GM19239 (cell line): Measurements from ENCODE around the gene DIPK1A.
A peak's percentile ranks its signal among the peaks of the same experiment; 100 is the strongest.

ENCODE experiments used
- DNase-seq: peaks from one replicate; pipeline ENCODE4 v3.0.0; 2011; ENCODE audit warnings: low spot score; ENCODE audit not compliant: insufficient read length
- FAIRE-seq: peaks from 2 replicates; lab custom pipeline; 2011; peaks lifted over from hg19 to GRCh38; lab: Jason Lieb, UNC

The DIPK1A gene

DNA sequence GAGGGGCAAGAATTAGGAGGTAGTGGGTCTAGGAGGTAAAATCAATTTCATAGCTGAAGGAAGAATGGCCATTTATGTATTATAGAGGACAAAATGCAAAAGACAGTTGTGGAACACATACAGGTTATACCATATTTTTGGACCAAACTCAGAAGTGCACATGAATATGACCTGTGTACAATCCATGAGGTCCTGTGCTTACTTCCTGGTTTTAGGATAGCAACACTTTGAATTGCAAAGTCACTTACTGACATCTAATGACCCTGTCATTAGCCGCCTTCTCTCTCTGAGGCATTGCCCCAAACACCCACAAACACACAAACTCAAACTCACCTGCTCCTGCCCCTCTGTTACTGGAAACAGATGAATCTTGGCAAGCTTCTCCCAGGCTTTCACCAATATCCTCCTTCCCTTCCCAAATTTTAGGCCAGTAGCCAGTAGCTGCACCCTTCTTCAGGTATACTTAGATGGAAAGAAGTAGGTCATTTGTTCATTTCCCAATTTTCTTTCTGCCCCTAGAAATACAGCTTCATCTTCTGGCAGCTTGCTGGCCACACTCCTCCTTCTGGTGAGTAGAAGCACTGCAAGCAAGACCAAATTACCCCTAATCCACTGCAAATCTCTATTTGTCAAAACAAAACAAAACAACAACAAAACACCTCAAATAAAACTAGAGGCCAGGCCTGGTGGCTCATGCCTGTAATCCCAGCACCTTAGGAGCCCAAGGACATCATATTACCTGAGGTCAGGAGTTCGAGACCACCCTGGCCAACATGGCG lies 143.1 kb downstream of the DIPK1A start:
- FAIRE-seq (peak; percentile 76), DNase-seq (peak; percentile 43)

DNA sequence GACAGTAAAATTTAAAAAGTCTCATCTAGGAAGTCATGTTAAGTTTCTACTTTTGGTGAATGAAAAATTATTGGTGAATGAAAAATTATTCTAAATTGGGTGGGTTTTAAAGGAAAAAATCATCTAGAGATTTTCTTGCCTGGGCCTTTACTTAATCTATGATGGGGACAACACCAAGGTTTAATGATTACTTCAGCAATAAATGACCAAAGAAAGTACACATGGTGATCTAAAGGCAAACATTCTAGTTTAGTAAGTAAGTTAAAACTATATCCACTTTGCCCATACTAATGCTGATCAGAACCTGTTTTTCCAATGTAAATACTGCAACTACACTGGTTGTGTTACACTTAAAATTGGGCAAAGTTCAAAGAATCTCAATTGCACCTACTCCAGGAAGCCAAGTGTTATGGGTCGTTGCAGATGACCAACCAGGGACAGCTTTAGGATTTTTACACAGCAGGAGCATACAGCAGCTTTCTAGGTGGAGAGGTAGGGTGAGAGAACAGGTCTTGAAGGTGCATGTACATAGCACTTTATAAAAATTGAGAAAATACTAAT lies 144.0 kb downstream of the DIPK1A start:
- no peak for DNase-seq
- FAIRE-seq = no peak

DNA sequence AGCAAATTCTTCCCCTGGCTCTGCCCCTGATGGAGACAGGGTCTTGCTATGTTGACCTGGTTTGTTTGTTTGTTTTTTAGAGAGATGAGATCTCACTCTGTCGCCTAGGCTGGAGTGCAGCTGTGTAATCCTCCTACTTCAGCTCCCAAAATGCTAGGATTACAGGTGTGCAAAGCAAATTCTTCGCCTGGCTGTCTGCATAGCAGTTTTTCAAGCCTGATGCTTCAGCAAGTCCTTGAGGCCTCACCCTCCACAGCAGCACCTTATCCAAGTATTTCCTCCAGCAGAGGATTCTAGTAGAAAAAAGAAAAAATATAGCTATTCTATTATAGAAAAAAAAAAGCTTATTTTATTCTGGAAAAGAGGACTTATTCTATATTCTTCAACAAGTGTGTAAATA lies 144.5 kb downstream of the DIPK1A start:
- FAIRE-seq (no peak), DNase-seq (no peak)

DNA sequence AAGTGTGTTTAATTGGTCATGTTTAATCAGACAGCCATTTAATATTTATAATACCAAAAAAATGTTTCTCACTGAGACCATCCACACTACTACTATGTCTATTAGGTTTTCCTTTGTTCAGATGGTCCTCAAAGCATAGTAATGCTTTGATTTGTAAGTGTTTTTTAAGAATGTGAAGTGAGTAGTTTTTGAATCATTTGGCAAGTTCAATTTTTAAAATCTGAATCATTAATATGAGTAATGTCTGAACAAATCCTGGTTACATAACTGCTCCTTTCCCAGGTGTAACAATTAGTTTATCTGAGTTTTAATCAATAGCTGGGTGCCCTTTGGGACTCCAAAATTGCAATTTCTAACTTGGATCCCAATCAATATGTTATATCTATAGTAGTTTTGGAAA lies 152.9 kb downstream of the DIPK1A start:
- DNase-seq (no peak), FAIRE-seq (no peak)

DNA sequence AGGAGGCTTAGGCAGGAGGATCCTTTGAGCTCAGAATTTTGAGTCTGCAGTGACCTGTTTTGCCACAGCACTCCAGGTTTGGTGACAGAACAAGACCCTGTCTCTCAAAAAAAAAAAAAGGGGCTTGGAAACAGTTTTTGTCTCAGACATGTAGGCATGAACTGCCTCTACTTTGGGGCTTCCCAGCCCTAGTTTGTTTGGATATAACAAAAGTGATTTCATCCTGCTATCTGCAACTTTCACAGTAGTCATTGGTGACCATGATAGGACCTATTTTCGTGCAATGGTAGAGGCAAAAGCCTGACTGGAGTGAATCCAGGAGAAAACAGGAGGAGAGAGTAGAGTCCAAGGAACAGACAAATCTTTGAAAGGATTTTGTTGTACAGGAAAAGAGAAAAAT lies 156.0 kb downstream of the DIPK1A start:
- no peak for DNase-seq
- no peak for FAIRE-seq

DNA sequence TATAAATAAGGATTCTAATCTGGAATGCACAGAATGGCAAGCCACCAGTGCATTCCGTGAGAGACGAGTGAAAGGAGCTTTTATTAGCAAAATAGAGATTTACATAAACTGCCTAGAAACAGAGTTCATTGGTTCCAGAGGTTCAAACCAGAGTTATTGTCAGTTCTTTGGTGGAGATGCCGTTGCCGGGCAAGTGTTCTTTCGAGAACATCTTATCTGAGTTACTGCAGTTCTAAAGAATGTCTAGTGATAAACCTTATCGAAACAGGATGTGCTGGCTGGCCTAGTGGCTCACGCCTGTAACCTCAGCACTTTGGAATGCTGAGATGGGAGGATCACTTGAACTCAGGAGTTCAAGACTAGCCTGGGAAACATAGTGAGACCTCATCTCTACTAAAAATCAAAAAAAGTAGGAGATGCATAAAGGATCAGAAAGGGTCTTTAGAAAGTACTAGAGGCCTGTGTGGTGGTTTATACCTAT lies 156.5 kb downstream of the DIPK1A start:
- no peak for DNase-seq

DNA sequence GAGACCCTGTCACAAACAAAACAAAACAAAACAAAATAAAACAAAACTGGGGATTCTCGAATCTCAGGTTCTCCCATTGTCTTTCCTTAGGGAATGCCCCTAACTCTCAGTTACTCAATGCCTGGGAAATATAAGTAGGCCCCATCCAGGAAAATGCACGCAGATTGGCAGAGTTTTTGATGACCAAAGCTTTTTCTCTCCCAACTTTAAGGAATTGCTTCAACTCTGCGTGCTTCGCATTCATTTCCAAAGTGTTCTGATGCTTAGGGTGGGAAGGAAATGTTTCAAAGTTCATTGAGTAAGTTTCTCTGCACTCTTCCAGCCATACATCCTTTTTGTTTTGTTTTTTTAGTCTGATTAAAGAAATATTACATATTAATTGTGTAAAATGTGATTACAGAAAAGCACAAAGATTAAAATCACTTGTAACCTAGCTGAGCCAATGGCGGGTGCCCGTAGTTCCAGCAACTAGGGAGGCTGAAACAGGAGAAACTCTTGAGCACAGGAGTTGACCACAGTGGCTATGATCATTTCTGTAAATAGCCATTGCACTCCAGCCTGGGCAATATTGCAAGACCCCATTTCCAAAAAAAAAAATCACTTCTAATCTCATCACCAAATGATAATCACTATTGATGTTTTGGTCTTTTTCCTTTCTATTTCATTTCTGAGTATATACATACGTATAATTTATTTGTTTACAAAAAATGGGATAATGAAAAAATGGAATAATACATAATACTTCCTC lies 157.9 kb downstream of the DIPK1A start:
- FAIRE-seq (no peak), DNase-seq (no peak)

More for the DNA sequence above, 156.5 kb downstream of the DIPK1A start:
- no peak for FAIRE-seq

DNA sequence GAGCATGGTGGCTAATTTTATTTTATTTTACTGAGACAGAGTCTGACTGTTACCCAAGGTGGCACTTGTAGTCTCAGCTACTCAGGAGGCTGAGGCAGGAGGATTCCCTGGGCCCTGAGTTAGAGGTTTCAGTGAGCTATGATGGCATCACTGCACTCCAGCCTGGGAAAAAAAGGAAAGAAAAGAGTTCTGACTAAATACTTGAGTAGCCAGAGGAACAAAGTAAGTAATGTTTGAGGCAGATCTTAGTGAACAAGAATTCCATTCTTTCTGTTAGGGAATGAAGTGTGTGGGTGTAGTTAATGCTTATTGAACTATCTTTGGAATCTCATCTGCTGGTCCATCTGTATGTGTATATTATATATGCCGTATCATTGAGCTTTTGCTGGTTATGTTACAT lies 163.3 kb downstream of the DIPK1A start:
- no peak for FAIRE-seq
- no peak for DNase-seq

DNA sequence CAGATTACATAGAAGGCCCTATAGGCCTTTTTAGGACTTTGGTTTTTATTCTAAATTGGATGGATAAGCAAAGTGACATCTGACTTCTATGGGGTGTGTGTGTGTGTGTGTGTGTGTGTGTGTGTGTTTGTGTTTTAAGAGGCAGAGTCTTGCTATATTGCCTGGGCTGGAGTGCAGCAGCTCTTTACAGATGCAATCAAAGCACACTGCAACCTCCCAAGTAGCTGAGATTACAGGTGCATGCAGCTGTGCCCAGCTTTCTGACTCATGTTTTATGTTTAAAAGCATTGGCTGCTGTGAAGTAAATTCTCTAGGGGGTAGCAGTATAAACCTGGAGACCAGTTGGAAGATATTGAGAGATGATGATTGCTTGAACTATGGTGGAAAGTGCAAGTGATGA lies 164.0 kb downstream of the DIPK1A start:
- DNase-seq (no peak), FAIRE-seq (no peak)

DNA sequence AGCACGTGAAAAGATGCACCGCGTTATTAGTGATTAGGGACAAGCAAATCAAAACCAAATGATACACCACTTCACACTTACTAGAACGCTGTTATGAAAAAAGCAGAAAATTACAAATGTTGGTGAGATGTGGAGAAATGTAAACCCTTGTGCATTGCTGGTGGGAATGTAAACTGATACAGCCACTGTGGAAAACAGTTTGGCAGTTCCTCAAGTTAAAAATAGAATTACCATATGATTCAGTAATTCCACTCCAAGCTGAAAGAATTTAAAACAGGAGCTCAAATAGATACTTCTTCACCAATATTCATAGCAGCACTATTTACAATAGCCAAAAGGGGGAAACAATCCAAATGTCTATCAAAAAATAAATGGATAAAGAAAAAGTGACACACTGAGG lies 166.1 kb downstream of the DIPK1A start:
- DNase-seq (no peak), FAIRE-seq (no peak)

DNA sequence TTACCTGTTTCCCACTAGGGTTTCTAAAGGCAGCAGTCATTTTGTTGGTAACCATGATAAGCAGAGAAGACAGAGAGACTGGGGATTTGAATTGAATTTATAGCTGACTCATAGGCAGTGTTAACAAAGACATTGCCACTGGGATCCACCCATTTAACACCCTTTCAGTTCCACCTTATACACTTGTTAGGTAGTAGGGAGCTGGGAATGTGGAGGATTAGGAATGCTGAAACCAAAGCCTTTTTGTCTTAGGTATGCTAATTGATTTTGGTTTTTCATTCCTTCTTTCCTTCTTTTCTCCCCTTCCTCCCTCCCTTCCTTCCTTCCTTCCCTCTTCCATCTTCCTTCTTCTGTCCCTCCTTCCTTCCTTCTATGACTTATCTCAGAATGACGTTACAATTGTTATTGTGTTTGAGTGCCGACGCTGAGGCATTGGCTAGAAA lies 168.9 kb downstream of the DIPK1A start:
- FAIRE-seq = no peak
- no peak for DNase-seq
